ENCODE results near the gene WBP11.

WBP11 gene

GRCh38 chr12:14771651-14772137 is 31.6 kb downstream of the WBP11 start:
- DNase-seq (ENCODE audit: low read depth in 1 of 2, low spot score in 1 of 2), result peak in 1 of 2 experiments; percentile 37
- Histone ChIP-seq H3K27me3 (ENCODE audit: insufficient read depth, poor library complexity, severe bottlenecking) (no peaks in the 10 kb centered on the region), H3K4me3 (replicated peaks; ENCODE audit: insufficient read depth, low read length) (no peak overlapping the region), H3K27ac (replicated peaks) (no peak overlapping the region)
- no peak for TF ChIP-seq SPI1 (IDR thresholded peaks at IDR 0.05; ENCODE audit: borderline replicate concordance, low read depth)
- TF ChIP-seq CTCF (IDR thresholded peaks at IDR 0.05; ENCODE audit: insufficient read depth, low read length), result no peak
- TF ChIP-seq POLR2AphosphoS5 (IDR thresholded peaks at IDR 0.05; ENCODE audit: low read depth), result no peak
- TF ChIP-seq REST (IDR thresholded peaks at IDR 0.05; ENCODE audit: insufficient replicate concordance, low read depth), result no peak
- no peak for TF ChIP-seq GABPA (IDR thresholded peaks at IDR 0.05; ENCODE audit: low read depth)

DNA sequence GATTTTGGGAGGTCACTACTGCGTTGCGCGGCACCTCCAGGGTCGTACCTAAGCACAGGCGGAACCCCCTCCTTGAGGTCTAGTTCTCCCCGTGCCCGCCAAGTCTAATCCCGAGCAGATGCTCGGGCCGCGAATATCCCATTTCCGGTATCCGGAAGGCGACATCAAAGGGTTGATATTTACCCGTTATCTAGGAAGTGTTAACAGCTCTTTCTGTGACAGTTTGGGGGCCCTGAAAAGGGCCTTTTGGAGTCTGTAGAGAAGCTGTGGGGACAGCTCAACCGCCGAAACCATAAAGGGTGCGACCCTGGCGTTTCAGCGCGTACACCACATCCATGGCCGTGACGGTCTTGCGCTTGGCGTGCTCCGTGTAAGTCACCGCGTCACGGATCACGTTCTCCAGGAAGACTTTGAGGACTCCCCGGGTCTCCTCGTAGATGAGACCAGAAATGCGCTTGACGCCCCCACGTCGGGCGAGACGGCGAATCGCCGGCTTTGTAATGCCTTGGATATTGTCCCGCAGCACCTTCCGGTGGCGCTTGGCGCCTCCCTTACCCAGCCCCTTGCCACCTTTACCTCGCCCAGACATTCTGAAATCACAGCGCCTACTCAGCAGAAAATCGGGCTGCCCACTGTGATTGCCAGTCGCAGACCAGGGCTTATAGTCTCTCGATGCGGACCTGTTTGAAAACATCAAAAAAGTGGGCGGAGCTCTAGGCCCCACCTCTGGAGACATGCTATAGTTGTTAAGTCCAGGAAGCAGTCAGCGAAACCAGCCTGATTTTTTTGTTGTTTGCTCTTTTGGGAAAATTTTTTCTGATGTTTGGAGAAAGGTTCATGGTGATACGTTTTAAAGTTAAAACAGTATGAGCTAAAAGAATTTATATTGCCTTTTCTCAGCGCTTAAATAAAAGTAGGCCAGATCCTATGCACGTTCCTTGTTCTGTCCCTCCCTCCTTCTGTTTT is 32.5 kb downstream of the WBP11 start:
- Histone ChIP-seq H3K27ac (replicated peaks) (peak overlapping the region; percentile 57), H3K27me3 (ENCODE audit: insufficient read depth, poor library complexity, severe bottlenecking) (no peaks in the 10 kb centered on the region), H3K4me3 (replicated peaks; ENCODE audit: insufficient read depth, low read length) (peak overlapping the region; percentile 78)
- TF ChIP-seq SPI1 (IDR thresholded peaks at IDR 0.05; ENCODE audit: borderline replicate concordance, low read depth) (no peak), CTCF (IDR thresholded peaks at IDR 0.05; ENCODE audit: insufficient read depth, low read length) (no peak), REST (IDR thresholded peaks at IDR 0.05; ENCODE audit: insufficient replicate concordance, low read depth) (no peak), POLR2AphosphoS5 (IDR thresholded peaks at IDR 0.05; ENCODE audit: low read depth) (no peak), GABPA (IDR thresholded peaks at IDR 0.05; ENCODE audit: low read depth) (0 out of 2 replicates have a peak, but pooled peaks have one; percentile 19)
- peak; percentile 75 to 87 for DNase-seq (ENCODE audit: low read depth in 1 of 2, low spot score in 1 of 2)

DNA sequence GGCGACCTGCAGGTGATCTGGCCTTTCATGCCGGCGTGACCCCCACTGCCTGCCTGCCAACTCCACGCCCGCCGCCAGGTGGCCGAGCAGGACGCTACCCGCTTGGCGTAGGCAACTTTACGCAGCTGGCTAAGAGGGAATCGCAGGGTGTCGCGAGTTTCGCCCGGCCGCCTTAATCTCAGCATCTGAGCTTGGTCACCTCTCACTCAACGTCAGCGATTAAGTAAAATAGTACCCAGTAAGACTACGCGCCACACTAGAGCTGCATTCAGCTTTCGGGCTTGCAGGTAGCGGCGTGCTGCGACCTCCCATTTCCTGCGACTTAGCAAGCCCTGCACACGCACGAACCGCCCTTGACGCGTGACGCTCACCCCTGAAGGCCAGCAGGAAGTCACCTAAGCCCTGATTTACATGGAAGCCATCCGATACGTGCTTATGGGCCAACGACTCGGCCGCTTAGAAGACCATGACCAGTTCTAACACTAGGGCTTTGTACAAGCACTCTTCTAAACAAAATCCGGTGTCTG is 33.2 kb downstream of the WBP11 start:
- Histone ChIP-seq H3K27me3 (ENCODE audit: insufficient read depth, poor library complexity, severe bottlenecking) (no peaks in the 10 kb centered on the region), H3K27ac (replicated peaks) (peak overlapping the region; percentile 57), H3K4me3 (replicated peaks; ENCODE audit: insufficient read depth, low read length) (peak overlapping the region; percentile 78)
- TF ChIP-seq REST (IDR thresholded peaks at IDR 0.05; ENCODE audit: insufficient replicate concordance, low read depth) (no peak), SPI1 (IDR thresholded peaks at IDR 0.05; ENCODE audit: borderline replicate concordance, low read depth) (no peak), CTCF (IDR thresholded peaks at IDR 0.05; ENCODE audit: insufficient read depth, low read length) (peak; percentile 89), GABPA (IDR thresholded peaks at IDR 0.05; ENCODE audit: low read depth) (no peak), POLR2AphosphoS5 (IDR thresholded peaks at IDR 0.05; ENCODE audit: low read depth) (peak; percentile 47)
- DNase-seq (ENCODE audit: low read depth in 1 of 2, low spot score in 1 of 2), result peak; percentile 65 to 82

All from HL-60 (cell line).